ENCODE results near the gene COL6A5. TPM values are rescaled to one million over a fixed set of nuclear protein-coding genes. Genes with fewer than 3 reads are reported as not detected.

The COL6A5 gene
- total and polyA plus RNA-seq, 9 of the 15 experiments (the other 6 are each of a cell fraction or from before 2014, with no cell fraction given), result 1.5 to 9.7 (median 5.6) TPM

DNA sequence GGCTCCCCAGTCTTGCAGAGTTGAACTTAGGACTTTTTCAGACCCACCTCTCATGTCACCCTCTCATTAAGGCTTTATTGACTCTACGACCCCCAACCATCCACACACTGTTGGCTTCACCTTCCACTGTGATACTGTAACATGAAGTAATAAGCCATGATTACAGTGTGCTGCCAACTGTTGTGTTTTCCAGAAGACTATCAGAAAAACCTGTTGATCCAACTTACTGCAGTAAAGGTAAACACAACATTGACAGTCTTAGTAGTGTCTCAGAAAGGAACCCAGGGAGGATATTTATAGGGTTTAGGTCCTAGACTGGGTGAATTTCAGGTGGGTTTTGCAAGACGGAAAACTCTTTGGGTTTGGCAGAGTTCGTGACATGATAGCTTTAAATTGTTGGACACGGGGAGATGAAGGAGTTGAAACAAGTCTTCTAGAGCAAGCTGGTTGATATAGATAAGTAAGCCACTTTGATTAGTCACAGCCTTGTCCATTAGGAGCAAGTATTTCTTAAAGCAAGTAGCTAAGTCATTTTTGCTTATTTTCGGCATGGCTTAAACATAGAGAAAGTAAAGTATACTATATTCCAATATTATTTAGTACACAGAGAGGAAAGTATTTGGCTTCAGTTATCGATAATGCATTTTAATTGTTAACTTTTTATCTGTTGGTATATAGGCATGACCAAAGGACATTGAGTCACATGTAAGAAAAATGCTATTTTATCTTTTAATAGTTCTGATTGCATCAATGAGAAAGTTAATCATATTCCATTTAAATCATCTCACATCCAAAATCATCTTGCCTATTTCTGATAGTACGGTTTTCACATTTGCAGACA is 2.4 kb upstream of the COL6A5 start (continued):
- TF ChIP-seq ZNF436 (CRISPR knock-in tag; IDR thresholded peaks at IDR 0.05) (no peak), ASH1L (IDR thresholded peaks at IDR 0.05; ENCODE audit: borderline replicate concordance, low read depth, partially characterized antibody) (no peak), HNRNPLL (IDR thresholded peaks at IDR 0.05; ENCODE audit: low read depth, low read length, poor library complexity, severe bottlenecking) (no peak), TRIM24 (IDR thresholded peaks at IDR 0.05) (peak; percentile 48 to 62; a peak in 2 of 4 replicates), ADNP (tag; IDR thresholded peaks at IDR 0.05) (0 out of 2 replicates have a peak, but pooled peaks have one; percentile 16), NBN (IDR thresholded peaks at IDR 0.05; ENCODE audit: low read depth) (no peak), BRD9 (IDR thresholded peaks at IDR 0.05; ENCODE audit: low read depth, partially characterized antibody) (peak; percentile 40)
- TF ChIP-seq, protein P1, sequence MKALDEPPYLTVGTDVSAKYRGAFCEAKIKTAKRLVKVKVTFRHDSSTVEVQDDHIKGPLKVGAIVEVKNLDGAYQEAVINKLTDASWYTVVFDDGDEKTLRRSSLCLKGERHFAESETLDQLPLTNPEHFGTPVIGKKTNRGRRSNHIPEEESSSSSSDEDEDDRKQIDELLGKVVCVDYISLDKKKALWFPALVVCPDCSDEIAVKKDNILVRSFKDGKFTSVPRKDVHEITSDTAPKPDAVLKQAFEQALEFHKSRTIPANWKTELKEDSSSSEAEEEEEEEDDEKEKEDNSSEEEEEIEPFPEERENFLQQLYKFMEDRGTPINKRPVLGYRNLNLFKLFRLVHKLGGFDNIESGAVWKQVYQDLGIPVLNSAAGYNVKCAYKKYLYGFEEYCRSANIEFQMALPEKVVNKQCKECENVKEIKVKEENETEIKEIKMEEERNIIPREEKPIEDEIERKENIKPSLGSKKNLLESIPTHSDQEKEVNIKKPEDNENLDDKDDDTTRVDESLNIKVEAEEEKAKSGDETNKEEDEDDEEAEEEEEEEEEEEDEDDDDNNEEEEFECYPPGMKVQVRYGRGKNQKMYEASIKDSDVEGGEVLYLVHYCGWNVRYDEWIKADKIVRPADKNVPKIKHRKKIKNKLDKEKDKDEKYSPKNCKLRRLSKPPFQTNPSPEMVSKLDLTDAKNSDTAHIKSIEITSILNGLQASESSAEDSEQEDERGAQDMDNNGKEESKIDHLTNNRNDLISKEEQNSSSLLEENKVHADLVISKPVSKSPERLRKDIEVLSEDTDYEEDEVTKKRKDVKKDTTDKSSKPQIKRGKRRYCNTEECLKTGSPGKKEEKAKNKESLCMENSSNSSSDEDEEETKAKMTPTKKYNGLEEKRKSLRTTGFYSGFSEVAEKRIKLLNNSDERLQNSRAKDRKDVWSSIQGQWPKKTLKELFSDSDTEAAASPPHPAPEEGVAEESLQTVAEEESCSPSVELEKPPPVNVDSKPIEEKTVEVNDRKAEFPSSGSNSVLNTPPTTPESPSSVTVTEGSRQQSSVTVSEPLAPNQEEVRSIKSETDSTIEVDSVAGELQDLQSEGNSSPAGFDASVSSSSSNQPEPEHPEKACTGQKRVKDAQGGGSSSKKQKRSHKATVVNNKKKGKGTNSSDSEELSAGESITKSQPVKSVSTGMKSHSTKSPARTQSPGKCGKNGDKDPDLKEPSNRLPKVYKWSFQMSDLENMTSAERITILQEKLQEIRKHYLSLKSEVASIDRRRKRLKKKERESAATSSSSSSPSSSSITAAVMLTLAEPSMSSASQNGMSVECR (CRISPR knock-in tag; IDR thresholded peaks at IDR 0.05), result no peak
- TF ChIP-seq, protein P2, sequence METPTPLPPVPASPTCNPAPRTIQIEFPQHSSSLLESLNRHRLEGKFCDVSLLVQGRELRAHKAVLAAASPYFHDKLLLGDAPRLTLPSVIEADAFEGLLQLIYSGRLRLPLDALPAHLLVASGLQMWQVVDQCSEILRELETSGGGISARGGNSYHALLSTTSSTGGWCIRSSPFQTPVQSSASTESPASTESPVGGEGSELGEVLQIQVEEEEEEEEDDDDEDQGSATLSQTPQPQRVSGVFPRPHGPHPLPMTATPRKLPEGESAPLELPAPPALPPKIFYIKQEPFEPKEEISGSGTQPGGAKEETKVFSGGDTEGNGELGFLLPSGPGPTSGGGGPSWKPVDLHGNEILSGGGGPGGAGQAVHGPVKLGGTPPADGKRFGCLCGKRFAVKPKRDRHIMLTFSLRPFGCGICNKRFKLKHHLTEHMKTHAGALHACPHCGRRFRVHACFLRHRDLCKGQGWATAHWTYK (CRISPR knock-in tag; IDR thresholded peaks at IDR 0.05), result no peak
- TF ChIP-seq, protein P3, sequence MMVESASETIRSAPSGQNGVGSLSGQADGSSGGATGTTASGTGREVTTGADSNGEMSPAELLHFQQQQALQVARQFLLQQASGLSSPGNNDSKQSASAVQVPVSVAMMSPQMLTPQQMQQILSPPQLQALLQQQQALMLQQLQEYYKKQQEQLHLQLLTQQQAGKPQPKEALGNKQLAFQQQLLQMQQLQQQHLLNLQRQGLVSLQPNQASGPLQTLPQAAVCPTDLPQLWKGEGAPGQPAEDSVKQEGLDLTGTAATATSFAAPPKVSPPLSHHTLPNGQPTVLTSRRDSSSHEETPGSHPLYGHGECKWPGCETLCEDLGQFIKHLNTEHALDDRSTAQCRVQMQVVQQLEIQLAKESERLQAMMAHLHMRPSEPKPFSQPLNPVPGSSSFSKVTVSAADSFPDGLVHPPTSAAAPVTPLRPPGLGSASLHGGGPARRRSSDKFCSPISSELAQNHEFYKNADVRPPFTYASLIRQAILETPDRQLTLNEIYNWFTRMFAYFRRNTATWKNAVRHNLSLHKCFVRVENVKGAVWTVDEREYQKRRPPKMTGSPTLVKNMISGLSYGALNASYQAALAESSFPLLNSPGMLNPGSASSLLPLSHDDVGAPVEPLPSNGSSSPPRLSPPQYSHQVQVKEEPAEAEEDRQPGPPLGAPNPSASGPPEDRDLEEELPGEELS (CRISPR knock-in tag; IDR thresholded peaks at IDR 0.05; ENCODE audit: borderline replicate concordance), result no peak
- TF ChIP-seq, protein P4, sequence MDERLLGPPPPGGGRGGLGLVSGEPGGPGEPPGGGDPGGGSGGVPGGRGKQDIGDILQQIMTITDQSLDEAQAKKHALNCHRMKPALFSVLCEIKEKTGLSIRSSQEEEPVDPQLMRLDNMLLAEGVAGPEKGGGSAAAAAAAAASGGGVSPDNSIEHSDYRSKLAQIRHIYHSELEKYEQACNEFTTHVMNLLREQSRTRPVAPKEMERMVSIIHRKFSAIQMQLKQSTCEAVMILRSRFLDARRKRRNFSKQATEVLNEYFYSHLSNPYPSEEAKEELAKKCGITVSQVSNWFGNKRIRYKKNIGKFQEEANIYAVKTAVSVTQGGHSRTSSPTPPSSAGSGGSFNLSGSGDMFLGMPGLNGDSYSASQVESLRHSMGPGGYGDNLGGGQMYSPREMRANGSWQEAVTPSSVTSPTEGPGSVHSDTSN (CRISPR knock-in tag; IDR thresholded peaks at IDR 0.05; ENCODE audit: low read depth), result no peak
- TF ChIP-seq, protein P4 (tag; conservative IDR thresholded peaks at IDR 0.05; ENCODE audit: low read depth), result peak; percentile 49
- TF ChIP-seq, protein P5, sequence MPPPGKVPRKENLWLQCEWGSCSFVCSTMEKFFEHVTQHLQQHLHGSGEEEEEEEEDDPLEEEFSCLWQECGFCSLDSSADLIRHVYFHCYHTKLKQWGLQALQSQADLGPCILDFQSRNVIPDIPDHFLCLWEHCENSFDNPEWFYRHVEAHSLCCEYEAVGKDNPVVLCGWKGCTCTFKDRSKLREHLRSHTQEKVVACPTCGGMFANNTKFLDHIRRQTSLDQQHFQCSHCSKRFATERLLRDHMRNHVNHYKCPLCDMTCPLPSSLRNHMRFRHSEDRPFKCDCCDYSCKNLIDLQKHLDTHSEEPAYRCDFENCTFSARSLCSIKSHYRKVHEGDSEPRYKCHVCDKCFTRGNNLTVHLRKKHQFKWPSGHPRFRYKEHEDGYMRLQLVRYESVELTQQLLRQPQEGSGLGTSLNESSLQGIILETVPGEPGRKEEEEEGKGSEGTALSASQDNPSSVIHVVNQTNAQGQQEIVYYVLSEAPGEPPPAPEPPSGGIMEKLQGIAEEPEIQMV (tag; conservative IDR thresholded peaks at IDR 0.05; ENCODE audit: low read depth), result no peak

Data from K562 (cell line).